H1 (cell line): Measurements from ENCODE around the gene COX17. TPM values are rescaled to one million over a fixed set of nuclear protein-coding genes. Genes with fewer than 3 reads are reported as not detected.

Experiments
- CTCF ChIA-PET: fragments of 300-600 bp; sonication (Branson Sonifier 250); formaldehyde crosslinking; loops from one replicate; lab custom pipeline; 2021; ENCODE audit not compliant: partially characterized antibody; lab: Charles Lee
- POLR2A ChIA-PET: fragments of 300-600 bp; sonication (Branson Sonifier 250); formaldehyde crosslinking; loops from one replicate; lab custom pipeline; 2021; ENCODE audit warnings: inconsistent platforms; ENCODE audit not compliant: partially characterized antibody; lab: Charles Lee
- DNase-seq, 2 experiments: peaks; one replicate each; pipeline versions ENCODE4 v3.0.0 to v3.0.0-alpha.2; 2010 to 2022; ENCODE audit warnings: low spot score in 2 of 2, low read depth in 1 of 2, mixed read lengths in 1 of 2
- FAIRE-seq: peaks from 2 replicates; lab custom pipeline; 2011; peaks lifted over from hg19 to GRCh38; lab: Jason Lieb, UNC
- H2AFZ ChIP-seq: 2 replicates; pipeline ENCODE4 v1.8.1; 2012; ENCODE audit warnings: low read length, inconsistent platforms
- H2AK5ac ChIP-seq: 2 replicates; pipeline ENCODE4 v1.6.1; 2013; ENCODE audit warnings: low read depth, low read length
- H2BK120ac ChIP-seq: replicated peaks from 2 replicates; pipeline ENCODE3; 2013; ENCODE audit warnings: low read depth, low read length, inconsistent platforms
- H2BK12ac ChIP-seq: 2 replicates; pipeline ENCODE4 v1.6.1; 2013; ENCODE audit warnings: low read depth, low read length
- H2BK15ac ChIP-seq: 2 replicates; pipeline ENCODE4 v1.6.1; 2013; ENCODE audit warnings: low read length
- H2BK20ac ChIP-seq: 2 replicates; pipeline ENCODE4 v1.6.1; 2013; ENCODE audit warnings: low read length
- H2BK5ac ChIP-seq: 2 replicates; pipeline ENCODE4 v1.6.1; 2013; ENCODE audit warnings: low read depth, low read length
- H3K14ac ChIP-seq: 2 replicates; pipeline ENCODE4 v1.6.1; 2013; ENCODE audit warnings: inconsistent platforms; ENCODE audit not compliant: insufficient read length
- H3K18ac ChIP-seq: 2 replicates; pipeline ENCODE4 v1.6.1; 2013; ENCODE audit warnings: low read length; ENCODE audit errors: extremely low read depth
- H3K23ac ChIP-seq: 2 replicates; pipeline ENCODE4 v1.6.1; 2013; ENCODE audit warnings: inconsistent platforms; ENCODE audit not compliant: insufficient read length
- H3K23me2 ChIP-seq: 2 replicates; pipeline ENCODE4 v1.6.1; 2013; ENCODE audit warnings: low read depth, low read length
- H3K27ac ChIP-seq: 2 replicates; pipeline ENCODE4 v1.6.1; 2011; ENCODE audit warnings: low read depth, low read length, inconsistent platforms
- H3K27me3 ChIP-seq, 4 experiments: replicated peaks in 1 of 4; 1 replicate in 1 of 4; 2 replicates in 3 of 4; pipeline versions ENCODE4 v1.6.1 to v1.8.1; 2011 to 2013; ENCODE audit warnings: low read length in 3 of 4, mild to moderate bottlenecking in 3 of 4, inconsistent platforms in 2 of 4, mixed read lengths in 2 of 4, moderate library complexity in 1 of 4; ENCODE audit not compliant: control insufficient read depth in 3 of 4, insufficient read depth in 3 of 4; ENCODE audit errors: extremely low read depth in 1 of 4
- H3K36me3 ChIP-seq, 4 experiments: 2 replicates each; pipeline versions ENCODE4 v1.6.1 to v1.8.1; 2011 to 2013; ENCODE audit warnings: mild to moderate bottlenecking in 4 of 4, low read length in 3 of 4, moderate library complexity in 2 of 4, control low read depth in 1 of 4, inconsistent platforms in 1 of 4; ENCODE audit not compliant: insufficient read depth in 4 of 4, control insufficient read depth in 2 of 4
- H3K4ac ChIP-seq: replicated peaks from 2 replicates; pipeline ENCODE3; 2013; ENCODE audit warnings: low read length, low read depth, mixed read lengths, inconsistent platforms; ENCODE audit not compliant: insufficient read length
- H3K4me1 ChIP-seq, 4 experiments: replicated peaks in 1 of 4; 1 replicate in 1 of 4; 2 replicates in 3 of 4; pipeline versions ENCODE4 v1.6.1 to v1.8.1; 2011 to 2013; ENCODE audit warnings: low read length in 3 of 4, inconsistent platforms in 2 of 4, mixed read lengths in 1 of 4; ENCODE audit not compliant: insufficient read depth in 4 of 4, control insufficient read depth in 3 of 4
- H3K4me2 ChIP-seq, 2 experiments: 2 replicates each; pipeline versions ENCODE4 v1.6.1 to v1.8.1; 2011 to 2013; ENCODE audit warnings: low read depth in 2 of 2, low read length in 2 of 2, control low read depth in 1 of 2, inconsistent platforms in 1 of 2, mild to moderate bottlenecking in 1 of 2; ENCODE audit not compliant: insufficient read depth in 1 of 2
- H3K4me3 ChIP-seq, 4 experiments: fragments of 200-600, 300-600 bp in 1 of 4; sonication (generic), shearing (Covaris generic), sonication (Bioruptor Twin) in 1 of 4; 2 replicates each; pipeline versions ENCODE4 v1.5.1 to v1.8.1; 2011 to 2016; ENCODE audit warnings: low read length in 4 of 4, low read depth in 3 of 4, control low read depth in 2 of 4, inconsistent platforms in 2 of 4, mild to moderate bottlenecking in 2 of 4, mixed read lengths in 1 of 4, moderate library complexity in 1 of 4; ENCODE audit not compliant: insufficient read depth in 2 of 4; ENCODE audit errors: extremely low read depth in 1 of 4
- H3K56ac ChIP-seq: replicated peaks from 2 replicates; pipeline ENCODE3; 2013; ENCODE audit warnings: low read depth, mild to moderate bottlenecking, mixed read lengths, low read length, inconsistent platforms; ENCODE audit not compliant: insufficient read length
- H3K79me1 ChIP-seq: 2 replicates; pipeline ENCODE4 v1.6.1; 2013; ENCODE audit warnings: low read depth, low read length, control low read depth
- H3K79me2 ChIP-seq, 2 experiments: 2 replicates each; pipeline versions ENCODE4 v1.6.1 to v1.8.1; 2012 to 2013; ENCODE audit warnings: low read length in 2 of 2, mild to moderate bottlenecking in 2 of 2, inconsistent platforms in 1 of 2; ENCODE audit not compliant: insufficient read depth in 2 of 2, control insufficient read depth in 1 of 2
- H3K9ac ChIP-seq, 4 experiments: replicated peaks in 1 of 4; 1 replicate in 1 of 4; 2 replicates in 3 of 4; pipeline versions ENCODE4 v1.6.1 to v1.8.1; 2011 to 2013; ENCODE audit warnings: low read depth in 3 of 4, low read length in 3 of 4, control low read depth in 2 of 4, mild to moderate bottlenecking in 2 of 4, moderate library complexity in 2 of 4, inconsistent platforms in 1 of 4; ENCODE audit errors: extremely low read depth in 1 of 4
- H3K9me3 ChIP-seq, 2 experiments: 2 replicates each; pipeline versions ENCODE4 v1.6.1 to v1.8.1; 2012 to 2013; ENCODE audit warnings: mild to moderate bottlenecking in 2 of 2, moderate library complexity in 2 of 2, control low read depth in 1 of 2, inconsistent platforms in 1 of 2, low read depth in 1 of 2, low read length in 1 of 2, mixed read lengths in 1 of 2; ENCODE audit not compliant: insufficient read depth in 2 of 2
- H4K20me1 ChIP-seq, 2 experiments: replicated peaks in 1 of 2; 2 replicates each; pipeline versions ENCODE3 to v1.8.1; 2011 to 2013; ENCODE audit warnings: inconsistent platforms in 2 of 2, low read length in 2 of 2, mild to moderate bottlenecking in 1 of 2; ENCODE audit not compliant: insufficient read depth in 2 of 2, control insufficient read depth in 1 of 2
- H4K5ac ChIP-seq: 2 replicates; pipeline ENCODE4 v1.6.1; 2013; ENCODE audit warnings: low read length, low read depth, mixed read lengths, inconsistent platforms; ENCODE audit not compliant: insufficient read length
- H4K8ac ChIP-seq: 2 replicates; pipeline ENCODE4 v1.8.0; 2013; ENCODE audit warnings: mild to moderate bottlenecking, moderate library complexity, low read length, inconsistent platforms; ENCODE audit not compliant: insufficient read depth; ENCODE audit errors: extremely low read depth
- H4K91ac ChIP-seq: replicated peaks from 2 replicates; pipeline ENCODE3; 2013; ENCODE audit warnings: low read length, mixed read lengths, inconsistent platforms; ENCODE audit not compliant: insufficient read length
- KDM4A ChIP-seq: IDR thresholded peaks from one replicate; pipeline ENCODE4 v1.7.1; 2012; ENCODE audit warnings: low read depth, mild to moderate bottlenecking, moderate library complexity, low read length, inconsistent platforms; ENCODE audit not compliant: severe bottlenecking
- RBBP5 ChIP-seq: IDR thresholded peaks from 2 replicates; pipeline ENCODE4 v1.7.1; 2012; ENCODE audit warnings: low read depth, mild to moderate bottlenecking, inconsistent platforms, low read length, moderate library complexity, borderline replicate concordance
- SAP30 ChIP-seq: fragments of 300-600 bp; sonication (generic); IDR thresholded peaks from 2 replicates; pipeline ENCODE4 v1.7.1; 2012; ENCODE audit warnings: low read length, moderate library complexity, mild to moderate bottlenecking, inconsistent platforms; ENCODE audit not compliant: insufficient read depth, insufficient replicate concordance
- TEAD4 ChIP-seq: IDR thresholded peaks from 2 replicates; pipeline ENCODE4 v1.6.1; 2012; ENCODE audit warnings: low read depth, low read length, inconsistent platforms, mixed read lengths
- ZNF274 ChIP-seq: IDR thresholded peaks from 2 replicates; pipeline ENCODE4 v1.7.0; 2012; ENCODE audit warnings: low read length, borderline replicate concordance; ENCODE audit errors: extremely low read depth
- WGBS, 2 experiments: shearing (Covaris generic) in 1 of 2; methylation state at CpG; one replicate each; pipeline versions ENCODE4 v1.1.6 to v1.1.7; 2013 to 2015; ENCODE audit warnings: low lambda C conversion rate in 2 of 2, mixed read lengths in 2 of 2, inconsistent platforms in 1 of 2, low coverage in 1 of 2, missing lambda C conversion rate in 1 of 2; ENCODE audit not compliant: insufficient replicate concordance in 2 of 2, insufficient coverage in 1 of 2, insufficient read length in 1 of 2; ENCODE audit errors: extremely low coverage in 1 of 2, missing lambda C conversion rate in 1 of 2; 5-methylcytosine and 5-hydroxymethylcytosine counted together
- polyA plus RNA-seq, 7 experiments: library from polyadenylated mRNA; depleted of rRNA in 3 of 7; stranded (reverse) in 5 of 7; unstranded in 2 of 7; fragments of >200 nt in 5 of 7; fragments of 200-250 nt in 2 of 7; gene quantifications; 1 replicate in 5 of 7; 2 replicates in 1 of 7; 4 replicates in 1 of 7; pipeline versions ENCODE4 v1.2.1 to v1.2.3, GENCODE V29; 2011 to 2013; ENCODE audit warnings: missing spikeins in 2 of 7, mixed read lengths in 2 of 7
- total RNA-seq: library from RNA; stranded (reverse); fragmentation: NEBNext Ultra II Directional; extraction: Animal tissue kit (Norgen Biotek cat#: 25700); gene quantifications from 2 replicates; pipeline ENCODE4 v1.2.1, GENCODE V29; 2021
- TF ChIP-seq, protein P1 (sequence below): IDR thresholded peaks from 2 replicates; pipeline ENCODE4 v1.6.1; 2012; ENCODE audit warnings: inconsistent platforms

Gene COX17
- total and polyA plus RNA-seq, 2 of the 8 experiments (the other 6 are each of a cell fraction or from before 2014, with no cell fraction given): 34.2 to 43.0 TPM

DNA sequence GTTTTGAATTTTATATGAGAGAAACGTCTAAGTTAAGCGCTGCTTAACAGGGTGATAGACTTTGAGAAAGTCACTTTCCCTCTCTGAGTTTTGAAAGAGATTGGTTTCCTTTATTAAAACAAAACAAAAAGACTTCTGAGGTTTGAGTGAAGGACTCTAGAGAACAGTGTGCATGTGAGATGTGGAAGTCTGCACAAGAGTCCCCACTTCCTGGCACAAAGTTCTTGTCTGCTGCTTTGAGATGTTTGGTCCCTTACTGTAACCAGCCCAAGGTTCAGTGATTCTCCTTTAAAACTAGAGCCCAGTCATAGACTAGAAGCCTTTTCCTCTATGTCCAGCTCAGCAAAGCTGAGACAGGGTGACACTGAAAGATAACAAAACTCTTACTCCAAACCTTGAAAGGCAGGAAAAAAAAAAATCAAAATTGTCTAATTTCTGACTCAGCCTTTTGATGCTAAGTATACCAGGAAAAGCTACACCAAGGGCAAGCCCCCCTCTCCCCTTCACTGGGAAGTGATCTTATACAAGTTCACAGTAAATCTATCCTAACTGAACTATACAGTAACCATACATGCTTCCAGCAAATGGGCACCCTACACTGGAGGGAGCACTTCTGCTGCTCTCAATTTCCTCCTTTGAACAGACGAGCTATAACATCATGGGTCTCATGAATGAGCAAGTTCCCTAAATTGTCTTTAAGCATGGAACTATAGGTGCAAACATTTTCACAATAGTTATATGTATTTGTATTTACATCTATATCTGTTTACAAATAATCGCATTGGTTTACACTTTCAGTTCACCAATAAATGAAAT lies 19.1 kb downstream of the COX17 start:
- DNase-seq (no peak), FAIRE-seq (no peak)
- Histone ChIP-seq H2BK5ac (no peak overlapping the region), H2BK12ac (no peak overlapping the region), H3K27me3 (no peaks in the 10 kb centered on the region), H3K4ac (no peak overlapping the region), H3K56ac (no peak overlapping the region), H2BK15ac (no peak overlapping the region), H4K8ac (no peak overlapping the region), H3K36me3 (no peaks in the 10 kb centered on the region; a peak in 1 of 8 replicates), H3K4me2 (no peak overlapping the region), H2BK120ac (no peak overlapping the region), H4K5ac (no peak overlapping the region), H3K4me3 (no peak overlapping the region), H3K27ac (no peak overlapping the region), H3K23ac (no peak overlapping the region), H2BK20ac (no peak overlapping the region), H3K79me2 (no peaks in the 10 kb centered on the region), H4K91ac (no peak overlapping the region), H2AFZ (no peak overlapping the region), H3K4me1 (no peaks in the 10 kb centered on the region), H3K9ac (no peak overlapping the region), H4K20me1 (no peaks in the 10 kb centered on the region), H3K23me2 (no peaks in the 10 kb centered on the region), H3K9me3 (no peaks in the 10 kb centered on the region), H3K18ac (no peak overlapping the region), H3K14ac (no peak overlapping the region), H3K79me1 (no peaks in the 10 kb centered on the region), H2AK5ac (no peak overlapping the region)
- ChIA-PET POLR2A (interaction anchor here (0.6 to 1.1 kb wide), 2 partner anchors 8 kb away, joined by 3 read pairs; no protein-coding TSS in a partner anchor), CTCF (interaction anchor here (0.6 to 1.6 kb wide), 4 partner anchors 9 to 150 kb away, joined by 3 to 10 read pairs (median 4); no protein-coding TSS in a partner anchor)
- WGBS, 2 experiments: 81% methylated on average over 4 of the region's 4 CpGs; no CpG with 5 or more reads in 1 of the 2 experiments
- TF ChIP-seq, protein P1, sequence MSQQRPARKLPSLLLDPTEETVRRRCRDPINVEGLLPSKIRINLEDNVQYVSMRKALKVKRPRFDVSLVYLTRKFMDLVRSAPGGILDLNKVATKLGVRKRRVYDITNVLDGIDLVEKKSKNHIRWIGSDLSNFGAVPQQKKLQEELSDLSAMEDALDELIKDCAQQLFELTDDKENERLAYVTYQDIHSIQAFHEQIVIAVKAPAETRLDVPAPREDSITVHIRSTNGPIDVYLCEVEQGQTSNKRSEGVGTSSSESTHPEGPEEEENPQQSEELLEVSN: no peak
- no peak for TF ChIP-seq TEAD4
- TF ChIP-seq KDM4A: no peak
- no peak for TF ChIP-seq SAP30
- no peak for TF ChIP-seq ZNF274
- no peak for TF ChIP-seq RBBP5
